ENCODE results near the gene CRYBA1. TPM values are rescaled to one million over a fixed set of nuclear protein-coding genes. Genes with fewer than 3 reads are reported as not detected.

CRYBA1 gene, protein sequence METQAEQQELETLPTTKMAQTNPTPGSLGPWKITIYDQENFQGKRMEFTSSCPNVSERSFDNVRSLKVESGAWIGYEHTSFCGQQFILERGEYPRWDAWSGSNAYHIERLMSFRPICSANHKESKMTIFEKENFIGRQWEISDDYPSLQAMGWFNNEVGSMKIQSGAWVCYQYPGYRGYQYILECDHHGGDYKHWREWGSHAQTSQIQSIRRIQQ
- polyA plus RNA-seq (2012; ENCODE audit: insufficient read length, low read depth), result not detected

DNA sequence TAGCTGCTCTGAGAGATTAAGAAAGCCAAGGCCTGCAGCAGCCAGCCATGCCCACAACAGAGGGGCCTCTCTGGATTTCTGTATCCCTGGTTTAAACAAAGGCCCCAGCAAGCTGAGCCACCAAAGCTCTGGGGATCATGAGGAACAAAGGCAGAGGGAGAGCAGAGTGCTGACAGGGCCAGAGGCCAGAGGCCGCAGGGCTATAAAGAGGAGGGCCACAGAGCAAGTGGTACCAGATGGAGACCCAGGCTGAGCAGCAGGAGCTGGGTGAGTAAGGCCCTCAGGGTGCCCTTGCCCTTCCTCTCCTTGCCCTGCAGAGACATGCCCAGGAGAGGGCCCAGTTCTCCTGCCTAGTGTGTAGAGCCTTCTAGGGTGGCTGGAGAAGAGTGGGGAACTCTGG lies at the start of gene CRYBA1:
TSS of gene CRYBA1 (plus strand) at position 232 of the 400 bp plus-strand sequence. CDS start at position 237, 5 bp downstream.
- TF ChIP-seq, protein P1, sequence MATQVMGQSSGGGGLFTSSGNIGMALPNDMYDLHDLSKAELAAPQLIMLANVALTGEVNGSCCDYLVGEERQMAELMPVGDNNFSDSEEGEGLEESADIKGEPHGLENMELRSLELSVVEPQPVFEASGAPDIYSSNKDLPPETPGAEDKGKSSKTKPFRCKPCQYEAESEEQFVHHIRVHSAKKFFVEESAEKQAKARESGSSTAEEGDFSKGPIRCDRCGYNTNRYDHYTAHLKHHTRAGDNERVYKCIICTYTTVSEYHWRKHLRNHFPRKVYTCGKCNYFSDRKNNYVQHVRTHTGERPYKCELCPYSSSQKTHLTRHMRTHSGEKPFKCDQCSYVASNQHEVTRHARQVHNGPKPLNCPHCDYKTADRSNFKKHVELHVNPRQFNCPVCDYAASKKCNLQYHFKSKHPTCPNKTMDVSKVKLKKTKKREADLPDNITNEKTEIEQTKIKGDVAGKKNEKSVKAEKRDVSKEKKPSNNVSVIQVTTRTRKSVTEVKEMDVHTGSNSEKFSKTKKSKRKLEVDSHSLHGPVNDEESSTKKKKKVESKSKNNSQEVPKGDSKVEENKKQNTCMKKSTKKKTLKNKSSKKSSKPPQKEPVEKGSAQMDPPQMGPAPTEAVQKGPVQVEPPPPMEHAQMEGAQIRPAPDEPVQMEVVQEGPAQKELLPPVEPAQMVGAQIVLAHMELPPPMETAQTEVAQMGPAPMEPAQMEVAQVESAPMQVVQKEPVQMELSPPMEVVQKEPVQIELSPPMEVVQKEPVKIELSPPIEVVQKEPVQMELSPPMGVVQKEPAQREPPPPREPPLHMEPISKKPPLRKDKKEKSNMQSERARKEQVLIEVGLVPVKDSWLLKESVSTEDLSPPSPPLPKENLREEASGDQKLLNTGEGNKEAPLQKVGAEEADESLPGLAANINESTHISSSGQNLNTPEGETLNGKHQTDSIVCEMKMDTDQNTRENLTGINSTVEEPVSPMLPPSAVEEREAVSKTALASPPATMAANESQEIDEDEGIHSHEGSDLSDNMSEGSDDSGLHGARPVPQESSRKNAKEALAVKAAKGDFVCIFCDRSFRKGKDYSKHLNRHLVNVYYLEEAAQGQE (IDR thresholded peaks at IDR 0.05; ENCODE audit: insufficient read depth in 1 of 2, low read depth in 2 of 2, low read length in 2 of 2), result no peak
- no peak for TF ChIP-seq POLR2AphosphoS5 (IDR thresholded peaks at IDR 0.05; ENCODE audit: low read depth, low read length)

DNA sequence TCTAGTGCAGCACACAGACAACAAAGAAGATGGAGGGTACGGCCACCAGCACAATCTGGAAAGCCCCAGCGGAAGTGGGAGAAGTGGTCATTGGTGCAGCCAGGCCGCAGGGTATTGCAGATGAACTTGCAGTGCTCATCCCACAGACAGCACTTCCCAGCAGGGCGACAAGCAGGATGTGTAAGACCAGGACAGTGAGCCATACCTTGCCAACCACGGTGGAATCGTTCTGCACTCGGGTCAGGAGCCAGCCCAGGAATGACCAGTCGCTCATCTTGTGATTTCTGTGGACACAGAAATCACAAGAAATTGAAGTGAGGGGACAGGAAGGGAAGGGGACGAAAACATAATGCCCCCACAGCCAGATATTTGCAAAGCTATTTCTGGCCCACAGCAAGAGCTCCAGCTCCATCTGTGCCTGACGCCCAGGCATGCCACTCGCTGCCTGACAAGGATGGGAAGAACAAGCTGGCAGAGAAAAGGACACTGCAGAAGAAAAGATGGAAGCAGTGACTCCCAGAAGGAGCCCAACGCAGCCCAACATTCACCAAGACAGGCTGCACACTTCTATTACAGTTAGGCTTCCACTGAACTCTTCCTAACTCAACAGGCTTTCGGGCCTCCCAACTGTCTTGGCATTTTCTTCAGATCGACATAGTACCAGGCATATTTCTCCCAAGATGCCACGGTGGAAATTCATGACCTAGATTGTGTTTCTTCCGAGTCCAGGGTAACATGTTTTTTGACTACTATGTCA lies 49.0 kb upstream of the CRYBA1 start:
- TF ChIP-seq, protein P1 (IDR thresholded peaks at IDR 0.05; ENCODE audit: insufficient read depth in 1 of 2, low read depth in 2 of 2, low read length in 2 of 2), result no peak
- TF ChIP-seq TAF1 (IDR thresholded peaks at IDR 0.05; ENCODE audit: borderline replicate concordance, insufficient read depth, low read length) (no peak), SIN3A (IDR thresholded peaks at IDR 0.05; ENCODE audit: borderline replicate concordance, insufficient read depth, low read length) (no peak), POLR2AphosphoS5 (IDR thresholded peaks at IDR 0.05; ENCODE audit: low read depth, low read length) (no peak), FOXP2 (optimal IDR thresholded peaks at IDR 0.05; ENCODE audit: borderline replicate concordance, extremely low read depth, extremely low read length, insufficient read depth) (no peak)

DNA sequence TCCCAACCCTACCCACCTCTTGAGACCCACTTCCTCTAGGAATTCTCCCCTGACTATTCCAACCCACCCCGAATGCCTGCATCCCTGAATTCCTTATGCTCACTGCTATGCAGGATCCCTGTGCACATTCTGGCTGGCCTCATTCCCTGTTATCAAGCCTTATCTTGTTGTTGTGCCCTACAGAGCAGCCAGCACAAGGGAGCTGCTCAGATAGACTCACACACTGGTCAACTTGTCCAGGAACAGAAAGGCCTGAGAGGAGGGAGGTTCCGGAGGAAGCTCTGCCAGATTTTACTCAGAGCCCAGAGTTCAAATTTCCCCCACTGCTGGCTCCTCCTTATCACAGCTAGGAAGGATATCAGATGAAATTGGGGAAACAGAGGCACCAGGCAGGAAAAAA lies 41.6 kb upstream of the CRYBA1 start:
- TF ChIP-seq SIN3A (IDR thresholded peaks at IDR 0.05; ENCODE audit: borderline replicate concordance, insufficient read depth, low read length) (no peak), POLR2AphosphoS5 (IDR thresholded peaks at IDR 0.05; ENCODE audit: low read depth, low read length) (no peak), FOXP2 (optimal IDR thresholded peaks at IDR 0.05; ENCODE audit: borderline replicate concordance, extremely low read depth, extremely low read length, insufficient read depth) (no peak), TAF1 (IDR thresholded peaks at IDR 0.05; ENCODE audit: borderline replicate concordance, insufficient read depth, low read length) (no peak)
- TF ChIP-seq, protein P1 (IDR thresholded peaks at IDR 0.05; ENCODE audit: insufficient read depth in 1 of 2, low read depth in 2 of 2, low read length in 2 of 2), result no peak

DNA sequence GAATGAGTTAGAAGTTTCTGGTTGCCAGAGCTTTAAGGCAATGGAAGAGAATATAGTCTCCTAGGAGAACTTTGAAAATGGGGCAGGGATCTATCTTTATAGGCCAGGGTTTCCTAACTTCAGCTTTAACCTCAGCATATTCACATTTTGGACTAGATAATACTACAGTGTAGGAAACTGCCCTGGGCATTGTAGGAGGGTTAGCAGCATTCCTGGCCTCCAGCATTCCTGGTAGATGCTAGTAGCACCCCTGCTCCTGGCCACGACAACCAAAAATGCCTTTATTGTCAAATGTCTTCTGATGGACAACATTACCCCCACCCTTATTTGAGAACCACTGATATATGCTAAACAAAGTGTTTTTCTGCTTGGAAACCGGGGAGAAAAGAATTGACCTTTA lies 38.7 kb upstream of the CRYBA1 start:
- no peak for TF ChIP-seq POLR2AphosphoS5 (IDR thresholded peaks at IDR 0.05; ENCODE audit: low read depth, low read length)
- TF ChIP-seq, protein P1 (IDR thresholded peaks at IDR 0.05; ENCODE audit: insufficient read depth in 1 of 2, low read depth in 2 of 2, low read length in 2 of 2), result no peak
- no peak for TF ChIP-seq TAF1 (IDR thresholded peaks at IDR 0.05; ENCODE audit: borderline replicate concordance, insufficient read depth, low read length)
- TF ChIP-seq FOXP2 (optimal IDR thresholded peaks at IDR 0.05; ENCODE audit: borderline replicate concordance, extremely low read depth, extremely low read length, insufficient read depth), result no peak
- no peak for TF ChIP-seq SIN3A (IDR thresholded peaks at IDR 0.05; ENCODE audit: borderline replicate concordance, insufficient read depth, low read length)

Measured in PFSK-1 (cell line).